GM18499 (cell line): Measurements from ENCODE around the gene ALDH3B2.
"Not testable (repeated sequence)": the region's sequence is repeated elsewhere in the genome, so short reads cannot be mapped to it uniquely, and the experiment has no call there.

Source experiments
- ATAC-seq: cut with Tn5 transposase; IDR thresholded peaks from one replicate; pipeline ENCODE4 v1.9.1; 2021; ENCODE audit warnings: moderate number of reproducible peaks; ENCODE audit not compliant: insufficient read depth, unreplicated experiment

The ALDH3B2 gene

DNA sequence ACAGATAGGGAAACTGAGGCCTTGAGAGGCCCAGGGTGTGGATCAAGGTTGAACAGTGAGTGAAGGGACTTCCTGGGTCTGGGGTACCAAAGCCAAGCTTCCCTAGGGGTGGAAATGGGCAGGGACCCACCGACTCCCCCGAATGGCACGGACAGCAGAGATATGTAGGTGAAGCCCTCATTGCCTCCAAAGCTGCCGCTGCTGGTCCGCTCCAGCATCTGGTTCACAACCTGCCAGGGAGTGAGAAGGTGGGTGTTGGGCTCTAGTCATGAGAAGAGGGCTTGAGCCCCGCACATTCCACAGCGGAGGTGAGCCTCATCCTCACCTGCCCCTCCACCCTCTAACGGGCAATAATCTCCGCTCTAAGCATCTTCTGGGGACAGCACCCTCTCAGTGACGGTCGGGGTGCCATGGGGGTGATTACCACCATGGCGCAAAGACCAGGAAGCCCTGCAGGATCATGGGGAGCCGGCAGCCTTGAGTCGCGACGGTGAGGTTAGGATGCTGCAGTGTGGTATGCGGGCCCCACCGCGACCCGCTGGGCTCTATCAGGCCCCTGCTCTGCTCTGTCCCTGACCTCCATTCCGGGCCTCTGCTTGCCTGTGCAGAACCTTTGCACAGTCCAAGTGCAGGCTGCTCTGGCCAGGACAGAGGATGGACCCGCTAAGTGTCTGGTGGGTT lies 10.8 kb downstream of the ALDH3B2 start:
- ATAC-seq = no peak

DNA sequence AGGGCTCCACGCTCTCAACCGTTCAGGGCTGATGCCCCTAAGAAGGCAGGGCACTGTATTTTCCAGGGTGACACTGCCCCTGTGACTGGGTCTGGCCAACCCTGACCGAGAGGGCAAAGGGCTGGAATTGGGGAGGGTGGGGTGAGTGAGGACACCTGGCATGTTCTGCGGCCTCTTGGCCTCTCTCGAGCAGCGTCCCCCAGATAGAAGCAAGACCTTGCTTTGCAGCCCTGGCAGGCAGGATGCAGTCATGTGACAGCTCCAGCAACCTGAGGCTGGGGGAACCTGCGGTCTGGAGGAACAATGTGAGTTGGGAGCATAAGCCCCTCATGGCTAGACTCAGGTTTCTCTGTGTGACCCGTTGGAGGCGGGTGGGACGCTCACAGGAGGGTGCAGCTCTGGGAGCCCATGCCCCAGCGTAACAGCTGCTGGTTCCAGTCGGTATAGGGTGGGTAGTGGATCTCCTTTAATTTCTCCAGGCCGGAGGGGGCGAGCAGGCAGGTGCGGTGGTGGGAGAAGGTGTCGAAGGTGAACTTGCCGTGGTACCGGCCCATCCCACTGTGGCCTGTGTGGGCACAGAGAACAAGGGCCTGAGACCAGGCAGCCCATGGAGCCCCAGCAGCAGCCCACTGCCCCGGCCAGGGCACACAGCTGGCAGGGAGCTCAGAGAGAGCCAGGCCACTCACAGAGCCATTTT lies 11.4 kb downstream of the ALDH3B2 start:
- ATAC-seq = no peak

DNA sequence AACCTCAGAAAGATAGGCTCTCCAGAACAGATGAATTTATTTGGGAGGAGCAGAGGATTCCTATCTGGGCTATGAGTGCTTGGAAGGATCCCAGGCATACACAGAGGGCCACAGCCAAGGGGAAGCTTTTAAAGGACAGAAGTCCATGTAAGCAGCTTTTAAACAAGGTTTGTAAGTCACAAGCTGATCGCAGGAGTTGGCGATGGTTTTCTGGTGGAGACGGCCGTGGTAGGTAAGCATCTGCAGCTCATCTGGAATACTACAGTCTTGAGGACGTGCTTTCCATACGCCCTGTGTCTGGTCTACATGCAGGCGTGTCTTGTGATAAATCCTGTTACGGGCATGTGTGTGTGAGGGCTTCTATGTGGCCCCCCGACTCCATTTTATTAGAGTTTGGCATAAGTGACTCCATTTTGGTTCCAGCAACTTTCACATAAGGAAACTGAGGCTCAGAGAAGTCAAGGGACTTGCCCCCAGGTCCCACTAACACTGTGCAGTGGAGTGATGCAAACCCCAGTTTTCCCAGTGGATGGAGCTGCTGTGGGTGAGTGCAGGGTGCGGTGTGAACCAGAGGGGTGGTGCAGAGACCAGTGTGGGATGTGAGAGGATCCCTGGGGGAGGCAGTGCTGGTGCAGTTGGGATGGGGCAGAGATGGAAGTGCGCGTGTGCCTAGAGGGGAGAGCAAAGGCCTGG lies 12.1 kb downstream of the ALDH3B2 start:
- ATAC-seq = no peak

DNA sequence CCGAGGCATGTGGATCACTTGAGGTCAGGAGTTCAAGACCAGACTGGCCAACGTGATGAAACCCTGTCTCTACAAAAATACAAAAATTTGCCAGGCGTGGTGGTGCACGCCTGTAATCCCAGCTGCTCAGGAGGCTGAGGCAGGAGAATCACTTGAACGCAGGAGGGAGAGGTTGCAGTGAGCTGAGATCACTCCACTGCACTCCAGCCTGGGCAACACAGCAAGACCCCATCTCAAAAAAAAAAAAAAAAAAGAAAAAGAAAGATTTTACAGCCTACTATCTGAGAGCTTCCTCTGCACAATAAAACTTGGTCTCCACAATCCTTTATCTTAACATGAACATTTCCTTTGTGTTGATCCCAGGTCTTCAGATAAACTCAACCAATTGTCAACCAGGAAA lies 13.7 kb downstream of the ALDH3B2 start:
- not testable (repeated sequence) for ATAC-seq

DNA sequence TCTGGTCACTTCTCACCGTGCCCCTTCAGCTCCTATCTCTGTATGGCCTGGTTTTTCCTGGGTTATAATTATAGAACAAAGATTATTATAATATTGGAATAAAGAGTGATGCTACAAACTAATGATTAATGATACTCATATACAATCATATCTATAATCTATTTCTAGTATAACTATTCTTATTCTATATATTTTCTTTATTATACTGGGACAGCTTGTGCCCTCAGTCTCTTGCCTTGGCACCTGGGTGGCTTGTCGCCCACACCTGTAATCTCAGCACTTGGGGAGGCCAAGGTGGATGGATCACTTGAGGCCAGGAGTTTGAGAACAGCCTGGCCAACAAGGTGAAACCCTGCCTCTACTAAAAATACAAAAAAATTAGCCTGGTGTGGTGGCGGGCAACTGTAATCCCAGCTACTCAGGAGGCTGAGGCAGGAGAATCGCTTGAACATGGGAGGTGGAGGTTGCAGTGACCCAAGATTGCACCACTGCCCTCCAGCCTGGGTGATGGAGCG lies 14.7 kb downstream of the ALDH3B2 start:
- ATAC-seq = not testable (repeated sequence)

DNA sequence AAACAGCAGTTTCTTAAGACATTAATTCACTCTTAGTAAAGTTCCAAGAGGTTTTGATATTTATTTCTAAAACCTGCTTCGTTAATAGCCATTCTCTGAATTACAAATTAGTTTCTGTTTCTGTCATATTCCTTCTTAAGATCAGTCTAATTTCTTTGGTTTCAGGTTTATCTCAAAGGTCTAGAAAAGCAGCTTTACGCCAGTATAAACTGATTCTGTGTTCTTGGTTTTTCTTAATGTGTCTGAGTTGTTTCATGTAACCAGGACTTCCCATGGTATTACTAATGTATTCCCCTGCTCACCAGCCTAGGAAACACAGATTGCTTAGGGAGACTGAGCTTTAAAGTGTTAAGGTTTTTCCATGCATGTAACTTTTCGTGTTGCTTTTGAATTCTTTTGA lies 17.1 kb downstream of the ALDH3B2 start:
- no peak for ATAC-seq

DNA sequence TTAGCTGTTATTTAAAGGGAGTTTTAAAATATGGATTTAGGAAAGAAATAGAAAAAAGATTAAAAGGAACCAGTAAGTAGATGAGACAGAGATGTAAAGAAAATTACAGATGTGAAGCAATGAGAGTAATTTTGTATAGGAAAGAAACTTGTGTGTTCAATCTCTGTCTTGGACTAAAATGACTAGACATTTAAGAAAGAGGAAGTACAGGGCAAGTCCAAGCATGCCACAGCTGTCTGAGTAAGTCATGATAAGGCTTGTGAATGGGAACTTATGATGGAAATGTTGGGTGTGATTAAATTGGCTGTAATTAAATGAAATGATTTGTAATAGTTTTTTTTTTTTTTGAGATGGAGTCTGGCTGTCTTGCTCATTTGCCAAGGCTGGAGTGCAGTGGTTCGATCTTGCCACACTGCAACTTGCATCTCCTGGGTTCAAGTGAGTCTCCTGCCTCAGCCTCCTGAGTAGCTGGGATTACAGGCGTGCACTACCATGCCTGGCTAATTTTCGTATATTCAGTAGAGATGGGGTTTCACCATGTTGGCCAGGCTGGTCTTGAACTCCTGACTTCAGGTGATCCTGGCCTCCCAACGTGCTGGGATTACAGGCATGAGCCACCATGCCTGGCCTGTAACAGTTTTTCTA lies 18.0 kb downstream of the ALDH3B2 start:
- no peak for ATAC-seq

DNA sequence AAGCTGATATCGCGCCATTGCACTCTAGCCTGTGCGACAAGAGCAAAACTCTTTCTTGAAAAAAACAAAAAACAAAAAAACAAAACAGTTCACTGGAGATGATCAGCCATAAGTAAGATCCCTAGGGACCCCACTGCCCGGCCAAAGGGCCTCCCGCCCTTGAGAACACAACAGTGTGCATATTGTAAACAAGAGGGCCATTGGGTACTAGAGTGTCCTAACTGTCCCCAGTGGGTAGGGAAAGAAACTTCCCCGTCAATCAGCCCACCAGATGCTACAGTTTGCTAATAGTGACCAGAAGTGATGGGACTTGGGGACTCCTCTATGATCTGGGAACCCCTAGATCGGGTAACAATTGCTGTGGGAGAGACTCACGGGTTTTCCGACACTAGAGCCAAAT lies 20.2 kb downstream of the ALDH3B2 start:
- no peak for ATAC-seq

DNA sequence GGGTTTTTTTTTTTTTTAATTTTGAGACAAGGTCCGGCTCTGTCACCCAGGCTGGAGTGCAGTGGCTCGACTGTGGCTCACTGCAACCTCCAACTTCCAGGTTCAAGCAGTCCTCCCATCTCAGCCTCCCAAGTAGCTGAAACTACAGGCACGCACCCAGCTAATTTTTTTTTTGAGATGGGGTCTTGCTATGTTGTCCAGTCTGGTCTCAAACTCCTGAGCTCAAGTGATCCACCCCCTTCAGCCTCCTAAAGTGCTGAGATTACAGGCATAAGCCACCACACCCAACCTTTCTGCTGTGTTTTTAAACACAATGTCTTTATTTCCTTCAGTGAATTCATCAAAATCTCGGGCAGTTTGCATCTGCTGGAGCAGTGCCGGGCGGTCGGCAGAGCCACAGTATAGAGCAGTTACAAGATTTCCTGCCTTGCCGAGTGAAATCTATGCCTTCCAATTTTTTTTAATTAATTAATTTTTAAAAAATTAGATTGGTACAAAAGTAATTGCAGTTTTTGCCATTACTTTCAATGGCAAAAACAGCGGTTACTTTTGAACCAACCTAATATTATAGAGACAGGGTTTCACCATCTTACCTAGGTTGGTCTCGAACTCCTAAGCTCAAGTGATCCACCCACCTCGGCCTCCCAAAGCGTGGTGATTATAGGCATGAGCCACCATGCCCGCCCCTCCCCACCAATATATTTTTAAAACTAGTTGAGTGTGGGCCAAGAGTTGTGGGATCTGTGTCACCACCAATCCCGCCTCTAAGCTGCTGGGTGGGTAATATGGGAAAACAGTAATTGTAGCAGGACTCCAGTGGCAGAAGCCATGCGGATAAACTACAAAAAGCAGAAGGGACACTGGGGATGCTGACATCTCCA lies 21.2 kb downstream of the ALDH3B2 start:
- no peak for ATAC-seq

DNA sequence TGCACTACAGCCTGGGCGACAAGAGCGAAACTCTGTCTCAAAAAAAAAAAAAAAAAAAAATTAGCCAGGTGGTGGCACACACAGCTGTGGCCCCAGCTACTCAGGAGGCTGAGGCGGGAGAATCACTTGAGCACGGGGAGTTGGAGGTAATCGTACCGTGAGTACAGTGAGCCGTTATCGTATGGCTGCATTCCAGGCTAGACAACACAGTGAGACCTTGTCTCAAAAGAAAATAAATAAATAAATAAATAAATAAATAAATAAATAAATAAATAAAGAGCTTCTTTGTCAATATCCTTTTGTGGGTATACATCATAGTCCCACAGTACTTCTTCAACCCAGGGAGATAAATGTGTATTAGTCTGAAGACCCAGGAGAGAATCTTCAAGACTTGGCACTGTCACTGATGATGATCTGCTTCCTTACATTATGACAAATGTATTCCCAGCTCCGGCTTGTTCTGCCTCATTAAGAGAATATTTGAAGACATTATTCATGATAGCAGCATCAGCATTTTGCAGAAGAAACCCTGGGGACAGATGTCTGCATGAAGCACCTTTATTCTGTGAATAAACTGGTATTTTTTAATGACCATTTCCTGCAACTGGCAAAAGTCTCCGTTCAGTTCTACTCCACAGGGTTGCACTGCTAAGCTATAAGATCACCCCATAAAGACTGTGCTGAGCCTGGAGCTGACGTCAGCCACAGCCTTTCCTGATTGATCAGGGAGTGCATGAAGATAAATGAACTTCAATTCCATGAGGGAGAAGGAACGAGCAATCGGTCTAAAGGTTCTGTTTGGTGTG lies 22.2 kb downstream of the ALDH3B2 start:
- ATAC-seq = no peak

DNA sequence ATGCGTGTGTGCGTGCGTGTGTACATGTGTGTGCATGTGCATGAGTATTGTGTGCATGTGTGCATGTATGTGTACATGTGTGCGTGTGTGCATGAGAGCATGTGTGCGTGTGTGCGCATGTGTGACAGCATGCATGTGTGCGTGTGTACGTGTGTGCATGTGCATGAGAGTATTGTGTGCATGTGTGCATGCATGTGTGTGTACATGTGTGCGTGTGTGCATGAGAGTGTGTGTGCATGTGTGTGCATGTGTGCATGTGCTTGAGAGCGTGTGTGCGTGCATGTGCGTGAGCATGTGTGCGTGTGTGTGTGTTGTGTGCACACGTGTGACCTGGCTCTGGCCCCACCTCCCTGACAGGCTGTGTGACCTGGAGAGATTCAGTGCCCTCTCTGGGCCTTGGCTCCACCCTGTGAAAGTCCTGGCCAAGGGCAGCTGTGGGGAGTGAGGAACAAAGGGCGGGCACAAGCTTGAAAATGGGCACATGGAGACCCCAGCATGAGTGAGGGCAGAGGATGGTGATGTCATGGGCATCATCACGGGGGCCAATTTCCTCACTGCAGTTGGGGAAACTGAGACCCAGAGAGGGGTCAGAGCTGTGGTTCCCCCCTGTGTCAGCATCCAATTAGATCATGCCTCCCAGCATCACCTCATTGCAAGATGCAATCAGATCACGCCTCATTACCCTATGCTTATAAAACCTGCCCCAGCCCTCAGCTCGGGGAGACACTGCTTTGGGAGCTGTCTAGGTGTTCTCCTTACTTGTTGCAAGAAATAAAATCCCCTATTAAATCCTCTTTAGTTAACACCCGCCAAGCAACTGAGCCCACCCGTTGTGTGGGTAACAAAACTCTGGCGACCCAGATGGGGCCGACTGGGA lies 24.6 kb downstream of the ALDH3B2 start:
- no peak for ATAC-seq

DNA sequence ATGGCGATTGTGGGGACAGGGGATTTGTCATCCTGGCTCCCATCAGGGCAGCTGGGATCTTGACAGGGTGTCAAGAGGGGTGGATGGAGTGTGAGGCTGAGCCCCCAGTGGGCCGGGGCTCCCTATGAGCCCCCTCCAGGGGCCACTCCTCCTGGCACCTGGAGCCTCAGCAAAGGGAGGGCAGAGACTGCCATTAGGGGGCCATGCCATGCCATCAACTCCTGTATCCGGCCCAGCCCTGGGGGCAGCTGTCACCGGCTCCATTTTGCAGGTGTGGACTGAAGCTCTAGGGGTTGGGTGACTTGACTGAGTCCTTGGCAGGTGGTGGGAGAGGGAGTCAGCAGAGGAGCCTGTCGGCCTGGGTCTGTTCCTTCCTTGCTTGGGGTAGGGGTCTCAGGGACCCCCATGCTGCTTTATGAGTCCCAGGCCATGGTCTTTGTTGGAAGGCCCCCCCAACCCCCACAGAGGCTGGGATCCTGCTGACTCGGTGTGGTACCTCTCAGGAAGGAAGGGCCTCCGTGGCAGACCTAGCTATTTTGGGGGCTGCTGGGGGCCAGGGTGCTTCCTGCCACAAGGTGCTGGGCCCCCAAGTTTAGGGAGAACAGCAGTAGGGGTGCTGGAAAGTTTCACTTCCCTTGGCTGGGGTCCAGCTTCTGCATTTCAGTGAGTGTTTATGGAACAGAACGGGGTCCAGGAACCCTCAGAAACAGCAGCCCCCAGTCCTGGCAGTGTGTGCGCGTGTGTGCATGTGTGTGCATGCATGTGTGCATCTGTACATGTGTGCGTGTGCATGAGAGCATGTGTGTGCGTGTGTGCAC lies 25.4 kb downstream of the ALDH3B2 start:
- ATAC-seq = no peak

DNA sequence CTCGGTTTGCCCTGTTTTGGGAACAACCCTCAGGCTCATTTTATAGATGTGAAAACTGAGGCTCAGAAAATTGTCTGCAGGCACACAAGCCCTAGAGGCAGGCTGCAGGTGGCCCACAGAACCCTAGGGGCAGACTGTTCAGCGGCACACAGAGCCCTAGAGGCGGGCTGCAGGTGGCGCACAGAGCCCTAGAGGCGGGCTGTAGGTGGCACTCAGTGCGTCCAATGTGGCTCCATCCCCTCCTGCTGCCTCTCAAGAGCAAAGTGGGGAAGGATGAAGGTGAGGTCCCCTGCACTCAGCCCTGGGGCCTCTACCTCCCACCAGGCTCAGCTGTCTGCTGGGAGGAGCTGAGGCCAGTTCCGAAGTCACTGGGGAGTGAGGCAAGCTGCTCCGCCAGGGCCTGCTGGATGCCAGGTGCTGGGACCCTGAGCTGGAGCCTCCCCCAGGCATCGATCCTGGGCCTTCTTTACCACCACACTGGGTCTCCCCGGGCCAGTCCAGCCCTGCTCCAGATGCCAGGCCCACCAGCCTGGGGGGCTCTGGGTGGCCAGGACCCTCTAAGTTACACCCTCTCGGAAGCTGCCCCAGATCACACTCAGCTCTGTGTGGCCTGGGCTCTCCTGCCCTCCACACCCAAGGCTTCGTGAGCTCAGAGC lies 26.2 kb downstream of the ALDH3B2 start:
- no peak for ATAC-seq

DNA sequence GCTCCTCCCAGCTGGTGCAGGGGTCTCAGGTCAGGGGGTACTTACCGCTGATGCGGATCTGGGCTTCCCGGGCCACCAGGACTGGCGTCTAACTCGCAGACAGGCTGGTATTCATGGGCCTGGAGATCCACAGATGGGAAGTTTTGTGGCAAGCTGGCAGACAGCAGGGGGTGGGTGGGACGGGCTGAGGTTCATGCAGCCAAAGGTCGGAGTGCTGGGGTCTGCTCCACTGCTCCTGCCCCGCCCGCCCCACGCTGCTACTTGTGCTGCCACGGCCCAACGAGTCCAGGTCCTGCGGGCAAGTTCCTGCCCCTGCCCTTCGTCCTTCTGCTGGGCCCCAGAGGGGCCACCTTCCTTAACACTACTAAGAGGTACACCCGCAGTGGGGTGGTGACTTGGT lies 27.0 kb downstream of the ALDH3B2 start:
- no peak for ATAC-seq

DNA sequence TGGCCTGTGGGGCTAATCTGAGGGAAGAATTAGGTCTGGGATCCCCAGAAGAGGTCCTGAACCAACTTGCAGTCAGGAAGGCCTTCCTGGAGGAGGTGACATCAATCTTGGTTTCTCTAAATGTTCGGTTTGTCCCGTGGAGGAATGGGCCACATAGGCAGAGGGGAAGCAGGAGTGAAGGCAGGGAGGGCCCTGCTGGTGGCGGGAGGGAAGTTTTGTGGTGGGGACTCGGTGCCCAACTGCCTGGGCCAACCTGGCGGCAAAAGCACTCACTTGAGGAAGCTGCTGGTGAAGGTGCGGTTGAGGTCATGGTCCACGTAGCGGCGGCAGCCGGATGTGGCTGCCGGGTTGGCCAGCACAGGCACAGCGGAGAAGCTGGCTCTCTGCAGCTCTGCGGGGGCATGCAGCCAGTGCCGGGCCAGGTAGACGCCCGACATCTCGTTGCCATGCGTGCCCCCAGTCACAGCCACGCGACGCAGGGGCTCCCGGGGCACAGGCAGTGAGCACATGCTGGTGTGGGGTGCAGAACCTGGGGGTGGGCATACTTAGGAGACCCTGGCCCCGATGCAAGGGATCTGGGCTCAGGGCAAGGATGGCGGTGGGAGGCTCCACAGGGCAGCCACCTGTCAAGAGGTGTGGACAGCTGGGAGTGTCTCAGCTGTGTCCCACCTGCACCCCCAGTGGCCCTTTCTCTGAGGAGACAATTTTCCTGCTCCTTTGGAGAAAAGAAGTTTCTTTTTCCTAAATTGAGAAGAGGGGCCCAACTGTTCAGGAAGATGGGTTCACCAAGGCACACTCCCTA lies 27.7 kb downstream of the ALDH3B2 start:
- no peak for ATAC-seq
